Mesenchymal stem cell (in vitro differentiated cells and primary cell): ENCODE data around the gene SUPT3H.

Source experiments
- DNase-seq: peaks from one replicate; pipeline ENCODE4 v3.0.0-alpha.2; 2013
- H2AFZ ChIP-seq: one replicate; pipeline ENCODE4 v1.6.1; 2013; ENCODE audit warnings: low read depth, mild to moderate bottlenecking, control low read depth, inconsistent platforms, low read length, moderate library complexity
- H2AK5ac ChIP-seq: 2 replicates; pipeline ENCODE4 v1.6.1; 2013; ENCODE audit warnings: low read length, moderate library complexity, mild to moderate bottlenecking, inconsistent platforms; ENCODE audit not compliant: severe bottlenecking
- H2BK120ac ChIP-seq: one replicate; pipeline ENCODE4 v1.6.1; 2013; ENCODE audit warnings: low read depth, mild to moderate bottlenecking, inconsistent platforms, low read length, moderate library complexity
- H2BK12ac ChIP-seq, 2 experiments: one replicate each; pipeline ENCODE4 v1.6.1; 2013; ENCODE audit warnings: inconsistent platforms in 2 of 2, low read length in 2 of 2, mild to moderate bottlenecking in 2 of 2, moderate library complexity in 2 of 2, control low read depth in 1 of 2
- H2BK15ac ChIP-seq: one replicate; pipeline ENCODE4 v1.6.1; 2013; ENCODE audit warnings: mild to moderate bottlenecking, low read depth, inconsistent platforms; ENCODE audit not compliant: poor library complexity, severe bottlenecking
- H2BK5ac ChIP-seq: 2 replicates; pipeline ENCODE4 v1.6.1; 2013; ENCODE audit warnings: low read depth, mild to moderate bottlenecking, low read length, control low read depth, inconsistent platforms; ENCODE audit not compliant: poor library complexity, severe bottlenecking
- H3K14ac ChIP-seq, 2 experiments: one replicate each; pipeline ENCODE4 v1.6.1; 2013; ENCODE audit warnings: inconsistent platforms in 2 of 2, low read length in 2 of 2, control low read depth in 1 of 2, mild to moderate bottlenecking in 1 of 2, moderate library complexity in 1 of 2
- H3K18ac ChIP-seq, 2 experiments: one replicate each; pipeline ENCODE4 v1.6.1; 2013; ENCODE audit warnings: inconsistent platforms in 2 of 2, low read length in 2 of 2, control low read depth in 1 of 2, low read depth in 1 of 2, mild to moderate bottlenecking in 1 of 2
- H3K23ac ChIP-seq, 2 experiments: one replicate each; pipeline ENCODE4 v1.6.1; 2013; ENCODE audit warnings: inconsistent platforms in 2 of 2, low read length in 2 of 2, mild to moderate bottlenecking in 2 of 2, moderate library complexity in 2 of 2, control low read depth in 1 of 2
- H3K27ac ChIP-seq: 2 replicates; pipeline ENCODE4 v1.5.1; 2013; ENCODE audit warnings: mild to moderate bottlenecking, moderate library complexity, low read length, control low read depth, inconsistent platforms; ENCODE audit not compliant: poor library complexity, severe bottlenecking
- H3K27me3 ChIP-seq, 2 experiments: 2 replicates each; pipeline versions ENCODE4 v1.6.1 to v1.7.0; 2013; ENCODE audit warnings: low read length in 2 of 2, mild to moderate bottlenecking in 2 of 2, moderate library complexity in 2 of 2, control low read depth in 1 of 2, inconsistent platforms in 1 of 2; ENCODE audit not compliant: control insufficient read depth in 1 of 2, insufficient read depth in 1 of 2
- H3K36me3 ChIP-seq, 2 experiments: 2 replicates each; pipeline versions ENCODE4 v1.6.1 to v1.7.0; 2013; ENCODE audit warnings: low read length in 2 of 2, control low read depth in 1 of 2, inconsistent platforms in 1 of 2, low read depth in 1 of 2, mild to moderate bottlenecking in 1 of 2; ENCODE audit not compliant: insufficient read depth in 2 of 2, control insufficient read depth in 1 of 2
- H3K4ac ChIP-seq, 2 experiments: one replicate each; pipeline ENCODE4 v1.6.1; 2013; ENCODE audit warnings: inconsistent platforms in 2 of 2, low read length in 2 of 2, mild to moderate bottlenecking in 2 of 2, moderate library complexity in 2 of 2, control low read depth in 1 of 2, low read depth in 1 of 2
- H3K4me1 ChIP-seq: 2 replicates; pipeline ENCODE4 v1.6.1; 2013; ENCODE audit warnings: low read depth, low read length, control low read depth; ENCODE audit not compliant: control insufficient read depth, insufficient read depth
- H3K4me2 ChIP-seq: 2 replicates; pipeline ENCODE4 v1.6.1; 2013; ENCODE audit warnings: low read length, mild to moderate bottlenecking, inconsistent platforms; ENCODE audit not compliant: poor library complexity, severe bottlenecking
- H3K4me3 ChIP-seq, 2 experiments: 2 replicates each; pipeline versions ENCODE4 v1.5.1 to v1.7.0; 2013; ENCODE audit warnings: low read length in 2 of 2, mild to moderate bottlenecking in 2 of 2, control low read depth in 1 of 2, low read depth in 1 of 2; ENCODE audit not compliant: insufficient read depth in 1 of 2
- H3K79me1 ChIP-seq: replicated peaks from 2 replicates; pipeline ENCODE4 v1.6.1; 2013; ENCODE audit warnings: mild to moderate bottlenecking, control low read depth, low read length, inconsistent platforms; ENCODE audit not compliant: poor library complexity, severe bottlenecking
- H3K9ac ChIP-seq: 2 replicates; pipeline ENCODE4 v1.7.0; 2013; ENCODE audit warnings: mild to moderate bottlenecking, low read length, moderate library complexity
- H3K9me3 ChIP-seq: 2 replicates; pipeline ENCODE4 v1.7.0; 2013; ENCODE audit warnings: mild to moderate bottlenecking, low read length; ENCODE audit not compliant: control insufficient read depth
- H4K8ac ChIP-seq: one replicate; pipeline ENCODE4 v1.6.1; 2013; ENCODE audit warnings: inconsistent platforms, mild to moderate bottlenecking, low read length, moderate library complexity
- H4K91ac ChIP-seq: one replicate; pipeline ENCODE4 v1.6.1; 2013; ENCODE audit warnings: mild to moderate bottlenecking, low read length, inconsistent platforms
- WGBS: methylation state at CpG from one replicate; pipeline ENCODE4 v1.1.7; 2013; ENCODE audit warnings: mixed read lengths; 5-methylcytosine and 5-hydroxymethylcytosine counted together

SUPT3H gene

DNA sequence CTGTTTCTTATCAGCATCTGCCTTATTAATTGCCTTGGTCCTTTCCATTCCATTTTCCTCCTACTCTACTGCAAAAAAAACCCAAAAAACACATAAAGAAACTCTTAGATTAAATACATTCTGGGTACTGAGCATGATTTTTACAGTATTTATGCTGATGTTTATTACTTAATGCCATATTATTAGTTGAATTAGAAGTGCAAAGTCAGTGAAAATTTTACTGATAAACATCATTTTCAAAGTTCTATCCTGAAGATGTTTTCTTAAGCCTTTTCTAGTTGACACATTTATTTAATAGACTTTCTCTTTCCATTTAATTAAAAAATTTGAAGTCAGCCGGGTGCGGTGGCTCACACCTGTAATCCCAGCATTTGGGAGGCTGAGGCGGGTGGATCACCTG lies 285.6 kb downstream of the SUPT3H start:
- no peak for DNase-seq
- H2AK5ac ChIP-seq, result no peak overlapping the region

GRCh38 chr6:45086360-45087084 lies 291.2 kb downstream of the SUPT3H start:
- Histone ChIP-seq H3K4ac (no peak overlapping the region), H2AK5ac (no peak overlapping the region), H2BK5ac (no peak overlapping the region), H3K4me2 (no peak overlapping the region), H4K91ac (no peak overlapping the region), H2AFZ (no peak overlapping the region), H2BK120ac (no peak overlapping the region), H3K14ac (no peak overlapping the region), H3K79me1 (no peaks in the 10 kb centered on the region), H3K23ac (no peak overlapping the region), H2BK12ac (no peak overlapping the region), H4K8ac (no peak overlapping the region), H3K18ac (no peak overlapping the region), H3K4me1 (no peaks in the 10 kb centered on the region), H3K27ac (no peak overlapping the region), H3K4me3 (no peak overlapping the region), H3K9me3 (no peaks in the 10 kb centered on the region), H3K27me3 (no peaks in the 10 kb centered on the region), H2BK15ac (no peak overlapping the region), H3K9ac (no peak overlapping the region), H3K36me3 (no peaks in the 10 kb centered on the region)
- 82% methylated on average over 2 of the region's 5 CpGs for WGBS
- no peak for DNase-seq

More for the DNA sequence above, 285.6 kb downstream of the SUPT3H start:
- Histone ChIP-seq H2AFZ (no peak overlapping the region), H3K23ac (no peak overlapping the region), H3K18ac (no peak overlapping the region), H2BK120ac (no peak overlapping the region), H4K91ac (no peak overlapping the region), H3K14ac (no peak overlapping the region), H3K79me1 (peaks cover 1% of the 10 kb centered on the region), H3K4me2 (no peak overlapping the region), H3K9ac (no peak overlapping the region), H3K4ac (no peak overlapping the region), H2BK5ac (no peak overlapping the region), H3K9me3 (no peaks in the 10 kb centered on the region), H4K8ac (no peak overlapping the region), H3K4me3 (no peak overlapping the region), H2BK12ac (no peak overlapping the region), H3K27me3 (no peaks in the 10 kb centered on the region), H3K36me3 (no peaks in the 10 kb centered on the region), H3K4me1 (no peaks in the 10 kb centered on the region), H3K27ac (no peak overlapping the region), H2BK15ac (no peak overlapping the region)
- WGBS, result 89% methylated on average over 3 of the region's 3 CpGs

DNA sequence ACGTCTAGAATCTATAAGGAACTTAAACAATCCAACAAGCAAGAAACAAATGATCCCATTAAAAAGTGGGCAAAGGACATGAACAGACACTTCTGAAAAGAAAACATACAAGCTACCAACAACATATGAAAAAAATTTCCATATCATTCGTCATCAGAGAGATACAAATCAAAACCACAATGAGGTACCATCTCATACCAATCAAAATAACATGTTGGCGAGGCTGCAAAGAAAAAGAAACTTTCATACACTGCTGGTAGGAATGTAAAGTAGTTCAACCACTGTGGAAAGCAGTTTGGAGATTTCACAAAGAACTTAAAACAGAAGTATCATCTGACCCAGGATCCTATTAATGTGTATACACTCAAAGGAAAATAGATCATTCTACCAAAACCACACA lies 293.5 kb downstream of the SUPT3H start:
- Histone ChIP-seq H2BK120ac (no peak overlapping the region), H3K14ac (no peak overlapping the region), H3K9ac (no peak overlapping the region), H3K4ac (no peak overlapping the region), H3K27me3 (no peaks in the 10 kb centered on the region), H3K18ac (no peak overlapping the region), H4K8ac (no peak overlapping the region), H3K23ac (no peak overlapping the region), H2BK12ac (no peak overlapping the region), H4K91ac (no peak overlapping the region), H2AK5ac (no peak overlapping the region), H3K79me1 (no peaks in the 10 kb centered on the region), H3K4me1 (no peaks in the 10 kb centered on the region), H3K27ac (no peak overlapping the region), H2BK5ac (no peak overlapping the region), H2BK15ac (no peak overlapping the region), H3K9me3 (peaks cover 6% of the 10 kb centered on the region), H3K4me2 (no peak overlapping the region), H3K4me3 (no peak overlapping the region), H2AFZ (no peak overlapping the region), H3K36me3 (no peaks in the 10 kb centered on the region)
- no peak for DNase-seq
- 100% methylated on average over 2 of the region's 3 CpGs for WGBS

DNA sequence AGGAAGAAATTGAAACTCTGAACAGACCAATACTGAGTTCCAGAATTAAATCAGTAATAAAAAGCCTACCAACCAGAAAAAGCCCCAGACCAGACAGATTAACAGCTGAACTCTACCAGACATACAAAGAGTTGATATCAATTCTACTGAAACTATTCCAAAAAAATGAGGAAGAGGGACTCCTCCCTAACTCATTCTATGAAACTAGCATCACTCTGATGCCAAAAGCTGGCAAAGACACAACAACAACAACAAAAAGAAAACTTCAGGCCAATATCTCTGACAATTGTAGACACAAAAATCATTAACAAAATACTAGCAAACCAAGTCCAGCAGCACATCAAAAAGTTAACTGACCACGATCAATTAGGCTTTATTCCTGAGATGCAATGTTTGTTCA lies 295.6 kb downstream of the SUPT3H start:
- Histone ChIP-seq H2BK5ac (no peak overlapping the region), H3K4ac (no peak overlapping the region), H2AK5ac (no peak overlapping the region), H3K9me3 (peaks cover 18% of the 10 kb centered on the region), H3K4me2 (no peak overlapping the region), H3K27me3 (no peaks in the 10 kb centered on the region), H3K14ac (no peak overlapping the region), H3K36me3 (no peaks in the 10 kb centered on the region), H3K27ac (no peak overlapping the region), H2AFZ (no peak overlapping the region), H2BK120ac (no peak overlapping the region), H3K9ac (no peak overlapping the region), H4K91ac (no peak overlapping the region), H3K4me1 (no peaks in the 10 kb centered on the region), H2BK12ac (no peak overlapping the region), H4K8ac (no peak overlapping the region), H3K23ac (no peak overlapping the region), H2BK15ac (no peak overlapping the region), H3K4me3 (no peak overlapping the region), H3K18ac (no peak overlapping the region), H3K79me1 (no peaks in the 10 kb centered on the region)
- no peak for DNase-seq
- WGBS, result no CpG with 5 or more reads among the region's 1 CpG
